SK-N-SH (cell line): ENCODE measurements around the gene TBC1D8. TPM values are rescaled to one million over a fixed set of nuclear protein-coding genes. Genes with fewer than 3 reads are reported as not detected.

Experiments
- CTCF ChIA-PET: fragments of 300-600, 350-600 bp; formaldehyde crosslinking; extraction: SDS; loops from one replicate; lab custom pipeline; 2021; lab: Yijun Ruan, JAX
- POLR2A ChIA-PET: fragments of 350-600 bp; sonication (Branson Sonifier 250); formaldehyde crosslinking; extraction: SDS; loops from one replicate; lab custom pipeline; 2020; ENCODE audit warnings: antibody characterized with exemption, inconsistent platforms; lab: Yijun Ruan, JAX
- DNase-seq: peaks from one replicate; pipeline ENCODE4 v3.0.0; 2012
- H2AFZ ChIP-seq: fragments of 200-600 bp; sonication (generic); 2 replicates; pipeline ENCODE4 v1.8.1; 2016; ENCODE audit warnings: antibody characterized with exemption, mild to moderate bottlenecking, low read depth
- H3F3A ChIP-seq: fragments of 200-600 bp; sonication (generic); replicated peaks from 2 replicates; pipeline ENCODE3; 2016; ENCODE audit warnings: antibody characterized with exemption, mild to moderate bottlenecking; ENCODE audit not compliant: insufficient read depth
- H3K27ac ChIP-seq, 2 experiments: fragments of 200-500 bp in 1 of 2; fragments of 200-600 bp in 1 of 2; sonication (Bioruptor generic) in 1 of 2; sonication (generic), shearing (Covaris generic) in 1 of 2; 2 replicates each; pipeline versions ENCODE4 v1.5.1 to v1.6.1; 2014 to 2016; ENCODE audit warnings: low read depth in 2 of 2, inconsistent platforms in 1 of 2, low read length in 1 of 2, mild to moderate bottlenecking in 1 of 2, mixed read lengths in 1 of 2
- H3K27me3 ChIP-seq: fragments of 200-600 bp; sonication (generic), shearing (Covaris generic); 2 replicates; pipeline ENCODE4 v1.6.1; 2016; ENCODE audit warnings: mixed run types; ENCODE audit not compliant: insufficient read depth
- H3K36me3 ChIP-seq, 2 experiments: fragments of 200-500 bp in 1 of 2; fragments of 200-600 bp in 1 of 2; sonication (Bioruptor generic) in 1 of 2; sonication (generic) in 1 of 2; replicated peaks in 1 of 2; 2 replicates each; pipeline versions ENCODE3 to v1.5.1; 2014 to 2016; ENCODE audit warnings: low read length in 1 of 2, mild to moderate bottlenecking in 1 of 2; ENCODE audit not compliant: insufficient read depth in 2 of 2, control insufficient read depth in 1 of 2
- H3K4me1 ChIP-seq, 2 experiments: fragments of 200-500 bp in 1 of 2; fragments of 200-600 bp in 1 of 2; sonication (Bioruptor generic) in 1 of 2; sonication (generic), shearing (Covaris generic) in 1 of 2; 2 replicates each; pipeline versions ENCODE4 v1.5.1 to v1.6.1; 2014 to 2016; ENCODE audit warnings: low read depth in 1 of 2, low read length in 1 of 2, mixed run types in 1 of 2; ENCODE audit not compliant: insufficient read depth in 2 of 2, control insufficient read depth in 1 of 2
- H3K4me2 ChIP-seq: fragments of 200-600 bp; sonication (generic), shearing (Covaris generic); 2 replicates; pipeline ENCODE4 v1.6.1; 2017; ENCODE audit warnings: mixed run types
- H3K4me3 ChIP-seq, 2 experiments: fragments of 200-500 bp in 1 of 2; fragments of 200-600 bp in 1 of 2; sonication (Bioruptor generic) in 1 of 2; sonication (generic), shearing (Covaris generic) in 1 of 2; 2 replicates each; pipeline versions ENCODE4 v1.5.1 to v1.8.1; 2014 to 2016; ENCODE audit warnings: low read depth in 2 of 2, inconsistent platforms in 1 of 2, low read length in 1 of 2, mild to moderate bottlenecking in 1 of 2, mixed read lengths in 1 of 2, moderate library complexity in 1 of 2
- H3K79me2 ChIP-seq: fragments of 200-600 bp; sonication (generic); 2 replicates; pipeline ENCODE4 v1.8.1; 2017; ENCODE audit warnings: mild to moderate bottlenecking; ENCODE audit not compliant: insufficient read depth
- H3K9ac ChIP-seq: fragments of 200-600 bp; sonication (generic); 2 replicates; pipeline ENCODE4 v1.6.1; 2017; ENCODE audit warnings: mixed run types
- H3K9me2 ChIP-seq: fragments of 200-600 bp; sonication (generic); 2 replicates; pipeline ENCODE4 v1.6.1; 2017; ENCODE audit warnings: mixed run types
- H3K9me3 ChIP-seq: fragments of 200-600 bp; sonication (generic); 2 replicates; pipeline ENCODE4 v1.6.1; 2017; ENCODE audit warnings: mixed run types, mild to moderate bottlenecking, moderate library complexity
- H4K20me1 ChIP-seq: fragments of 200-600 bp; sonication (generic); 2 replicates; pipeline ENCODE4 v1.6.1; 2017; ENCODE audit warnings: mild to moderate bottlenecking, mixed run types; ENCODE audit not compliant: insufficient read depth
- ELF1 ChIP-seq: IDR thresholded peaks from 2 replicates; pipeline ENCODE4 v1.4.0; 2012
- EZH2phosphoT487 ChIP-seq: fragments of 200-600 bp; sonication (generic); IDR thresholded peaks from 2 replicates; pipeline ENCODE4 v1.6.1; 2017; ENCODE audit warnings: low read depth, mixed run types, mild to moderate bottlenecking, antibody characterized with exemption, moderate library complexity, borderline replicate concordance
- FOSL2 ChIP-seq: IDR thresholded peaks from 2 replicates; pipeline ENCODE4 v1.4.0; 2012; ENCODE audit warnings: low read depth, mild to moderate bottlenecking, moderate library complexity, borderline replicate concordance
- FOXJ3 ChIP-seq: sonication (generic); formaldehyde crosslinking; IDR thresholded peaks from 2 replicates; pipeline ENCODE4 v1.5.1; 2020; ENCODE audit warnings: mild to moderate bottlenecking, missing genetic modification reagents
- FOXM1 ChIP-seq: IDR thresholded peaks from 2 replicates; pipeline ENCODE4 v1.4.0; 2012; ENCODE audit warnings: low read depth, mild to moderate bottlenecking
- GABPA ChIP-seq: IDR thresholded peaks from 2 replicates; pipeline ENCODE4 v1.4.0; 2012; ENCODE audit warnings: low read depth, mild to moderate bottlenecking
- GATA2 ChIP-seq: sonication (generic); formaldehyde crosslinking; IDR thresholded peaks from 2 replicates; pipeline ENCODE4 v1.5.0; 2020; ENCODE audit warnings: mild to moderate bottlenecking, missing genetic modification reagents
- JUND ChIP-seq: IDR thresholded peaks from 2 replicates; pipeline ENCODE4 v1.4.0; 2012
- MEF2A ChIP-seq: IDR thresholded peaks from 2 replicates; pipeline ENCODE4 v1.4.0; 2012; ENCODE audit warnings: low read depth, borderline replicate concordance
- MXI1 ChIP-seq: IDR thresholded peaks from 2 replicates; pipeline ENCODE4 v1.6.1; 2012; ENCODE audit warnings: mild to moderate bottlenecking, low read depth, low read length, improper control_type of control experiment
- NFIC ChIP-seq: IDR thresholded peaks from 2 replicates; pipeline ENCODE4 v1.4.0; 2012; ENCODE audit warnings: borderline replicate concordance
- NRF1 ChIP-seq: IDR thresholded peaks from 2 replicates; pipeline ENCODE4 v1.6.1; 2012; ENCODE audit warnings: low read depth, mild to moderate bottlenecking, low read length
- RAD21 ChIP-seq: IDR thresholded peaks from 2 replicates; pipeline ENCODE4 v1.6.1; 2012; ENCODE audit warnings: mild to moderate bottlenecking, low read length
- RCOR1 ChIP-seq: fragments of 150-350 bp; IDR thresholded peaks from 2 replicates; pipeline ENCODE4 v1.6.1; 2017; ENCODE audit warnings: antibody characterized with exemption, low read length
- RFX5 ChIP-seq: IDR thresholded peaks from 2 replicates; pipeline ENCODE4 v1.6.1; 2012; ENCODE audit warnings: mild to moderate bottlenecking, improper control_type of control experiment, low read length
- RXRA ChIP-seq: IDR thresholded peaks from 2 replicates; pipeline ENCODE4 v1.4.0; 2012; ENCODE audit warnings: low read depth, mild to moderate bottlenecking, borderline replicate concordance
- SIN3A ChIP-seq: IDR thresholded peaks from 2 replicates; pipeline ENCODE4 v1.6.1; 2012; ENCODE audit warnings: low read depth, mild to moderate bottlenecking, low read length, moderate library complexity, borderline replicate concordance
- SMC3 ChIP-seq: IDR thresholded peaks from 2 replicates; pipeline ENCODE4 v1.6.1; 2012; ENCODE audit warnings: low read depth, low read length, improper control_type of control experiment
- TAF1 ChIP-seq: IDR thresholded peaks from 2 replicates; pipeline ENCODE4 v1.6.1; 2012; ENCODE audit warnings: low read depth, mild to moderate bottlenecking, low read length, moderate library complexity, borderline replicate concordance
- TCF12 ChIP-seq: IDR thresholded peaks from 2 replicates; pipeline ENCODE4 v1.4.0; 2012
- TEAD4 ChIP-seq: IDR thresholded peaks from 2 replicates; pipeline ENCODE4 v1.4.0; 2012; ENCODE audit warnings: mild to moderate bottlenecking, borderline replicate concordance; ENCODE audit not compliant: insufficient read depth
- WGBS: methylation state at CpG from one replicate; pipeline ENCODE4 v1.1.6; 2017; ENCODE audit warnings: low lambda C conversion rate; 5-methylcytosine and 5-hydroxymethylcytosine counted together
- polyA plus RNA-seq, 3 experiments: library from polyadenylated mRNA; depleted of rRNA; stranded (reverse); fragments of >200 nt; gene quantifications; 2 replicates each; pipeline ENCODE4 v1.2.3, GENCODE V29; 2012
- TF ChIP-seq, protein P1 (sequence below): IDR thresholded peaks from 2 replicates; pipeline ENCODE4 v1.4.0; 2012; ENCODE audit warnings: low read depth
- TF ChIP-seq, protein P2 (sequence below): IDR thresholded peaks from 2 replicates; pipeline ENCODE4; 2012
- TF ChIP-seq, protein P3 (sequence below): fragments of 200-600 bp; sonication (generic); IDR thresholded peaks from 2 replicates; pipeline ENCODE4 v1.6.1; 2017; ENCODE audit warnings: antibody characterized with exemption, mild to moderate bottlenecking, moderate library complexity
- TF ChIP-seq, protein P4 (sequence below): IDR thresholded peaks from 2 replicates; pipeline ENCODE4 v1.4.0; 2012; ENCODE audit warnings: low read depth, borderline replicate concordance

The TBC1D8 gene
- polyA plus RNA-seq, 1 of the 3 experiments (the other 2 are of a cell fraction): 5.3 TPM

DNA sequence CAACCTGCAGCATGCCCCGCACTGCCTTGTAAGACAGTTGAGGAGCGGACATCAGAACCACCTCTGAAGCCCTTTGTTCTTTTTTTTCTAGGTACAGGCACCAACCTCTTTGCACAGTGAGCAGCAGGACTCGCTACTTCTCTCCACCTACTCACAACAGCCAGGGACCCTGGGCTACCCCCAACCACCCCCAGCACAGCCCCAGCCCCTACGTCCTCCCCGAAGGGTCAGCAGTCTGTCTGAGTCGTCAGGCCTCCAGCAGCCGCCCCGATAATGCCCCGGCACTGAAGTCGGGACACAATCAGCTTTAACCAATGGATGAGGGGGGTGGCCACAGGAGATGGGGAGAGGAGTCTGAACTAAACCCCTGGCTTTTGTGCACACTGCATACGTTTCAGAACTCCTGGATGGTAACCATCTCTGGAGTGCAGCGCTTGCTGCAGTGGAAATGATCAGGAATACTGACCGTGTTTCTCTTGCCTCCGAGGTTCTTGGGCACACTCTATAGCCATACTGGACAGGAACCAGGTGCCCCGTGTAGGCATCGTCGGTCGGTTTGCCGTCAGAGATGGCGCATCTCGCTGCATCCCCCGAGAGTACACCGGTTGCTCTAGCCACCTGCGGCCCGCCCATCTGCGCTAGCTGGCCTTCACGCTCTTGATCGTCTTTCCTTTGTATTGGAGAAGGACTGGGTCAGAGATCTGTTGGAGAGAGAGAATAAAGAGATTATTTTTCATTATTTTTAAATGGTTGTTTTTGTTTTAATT lies 155.7 kb downstream of the TBC1D8 start:
- no peaks in the 10 kb centered on the region for H4K20me1 ChIP-seq

DNA sequence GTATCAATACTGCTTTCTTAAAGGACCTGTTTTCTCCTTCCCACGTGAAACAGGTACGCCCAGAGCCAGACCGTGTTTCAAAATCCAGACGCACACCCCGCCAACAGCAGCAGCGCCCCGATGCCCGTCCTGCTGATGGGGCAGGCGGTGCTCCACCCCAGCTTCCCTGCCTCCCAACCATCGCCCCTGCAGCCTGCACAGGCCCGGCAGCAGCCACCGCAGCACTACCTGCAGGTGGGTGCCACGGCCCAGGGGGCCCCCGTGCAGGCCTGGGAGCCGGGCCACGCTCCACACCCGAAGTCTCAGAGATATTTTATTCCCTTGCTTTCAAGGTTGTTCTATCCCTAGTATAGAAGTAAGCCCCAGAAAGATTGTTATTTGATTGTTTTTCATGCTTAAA lies 157.9 kb downstream of the TBC1D8 start:
- no peaks in the 10 kb centered on the region for H3K9me2 ChIP-seq
- peaks cover 0 to 2% of the 10 kb centered on the region in 2 experiments; a peak in 1 of 4 replicates for H3K4me1 ChIP-seq
- POLR2A ChIA-PET: no interaction called here
- H3K27me3 ChIP-seq: no peaks in the 10 kb centered on the region
- H3K4me3 ChIP-seq: no peak overlapping the region
- 95% methylated on average over 8 of the region's 17 CpGs for WGBS
- H3K27ac ChIP-seq: no peak overlapping the region
- H3K9me3 ChIP-seq: no peaks in the 10 kb centered on the region
- H2AFZ ChIP-seq: no peak overlapping the region
- no peak for DNase-seq
- H3K4me2 ChIP-seq: no peak overlapping the region
- TF ChIP-seq MXI1 (no peak), JUND (no peak), TAF1 (no peak), NRF1 (no peak), EZH2phosphoT487 (no peak), TCF12 (no peak), FOXM1 (no peak), RXRA (no peak), SMC3 (no peak), FOSL2 (no peak), MEF2A (no peak), SIN3A (no peak), ELF1 (no peak), RAD21 (no peak), GABPA (no peak)
- TF ChIP-seq, protein P1, sequence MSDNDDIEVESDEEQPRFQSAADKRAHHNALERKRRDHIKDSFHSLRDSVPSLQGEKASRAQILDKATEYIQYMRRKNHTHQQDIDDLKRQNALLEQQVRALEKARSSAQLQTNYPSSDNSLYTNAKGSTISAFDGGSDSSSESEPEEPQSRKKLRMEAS: no peak
- TF ChIP-seq, protein P2, sequence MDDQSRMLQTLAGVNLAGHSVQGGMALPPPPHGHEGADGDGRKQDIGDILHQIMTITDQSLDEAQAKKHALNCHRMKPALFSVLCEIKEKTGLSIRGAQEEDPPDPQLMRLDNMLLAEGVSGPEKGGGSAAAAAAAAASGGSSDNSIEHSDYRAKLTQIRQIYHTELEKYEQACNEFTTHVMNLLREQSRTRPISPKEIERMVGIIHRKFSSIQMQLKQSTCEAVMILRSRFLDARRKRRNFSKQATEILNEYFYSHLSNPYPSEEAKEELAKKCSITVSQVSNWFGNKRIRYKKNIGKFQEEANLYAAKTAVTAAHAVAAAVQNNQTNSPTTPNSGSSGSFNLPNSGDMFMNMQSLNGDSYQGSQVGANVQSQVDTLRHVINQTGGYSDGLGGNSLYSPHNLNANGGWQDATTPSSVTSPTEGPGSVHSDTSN: no peak
- H3K36me3 ChIP-seq: peaks cover 8 to 57% of the 10 kb centered on the region in 2 experiments
- no peaks in the 10 kb centered on the region for H3K79me2 ChIP-seq
- H4K20me1 ChIP-seq: no peaks in the 10 kb centered on the region
- CTCF ChIA-PET: interaction anchor here (1.0 to 1.5 kb wide), 2 partner anchors 8 to 160 kb away, joined by 3 to 5 read pairs; no protein-coding TSS in a partner anchor
- no peak overlapping the region for H3K9ac ChIP-seq
- H3F3A ChIP-seq: peaks cover 9% of the 10 kb centered on the region

More for the DNA sequence above, 155.7 kb downstream of the TBC1D8 start:
- TF ChIP-seq MEF2A (no peak), TAF1 (no peak), FOXJ3 (CRISPR knock-in tag) (no peak), SMC3 (no peak), FOSL2 (no peak), TEAD4 (no peak), FOXM1 (no peak), RFX5 (no peak), RCOR1 (no peak), NRF1 (no peak), NFIC (no peak), TCF12 (no peak), GATA2 (no peak), RXRA (no peak)
- TF ChIP-seq, protein P3, sequence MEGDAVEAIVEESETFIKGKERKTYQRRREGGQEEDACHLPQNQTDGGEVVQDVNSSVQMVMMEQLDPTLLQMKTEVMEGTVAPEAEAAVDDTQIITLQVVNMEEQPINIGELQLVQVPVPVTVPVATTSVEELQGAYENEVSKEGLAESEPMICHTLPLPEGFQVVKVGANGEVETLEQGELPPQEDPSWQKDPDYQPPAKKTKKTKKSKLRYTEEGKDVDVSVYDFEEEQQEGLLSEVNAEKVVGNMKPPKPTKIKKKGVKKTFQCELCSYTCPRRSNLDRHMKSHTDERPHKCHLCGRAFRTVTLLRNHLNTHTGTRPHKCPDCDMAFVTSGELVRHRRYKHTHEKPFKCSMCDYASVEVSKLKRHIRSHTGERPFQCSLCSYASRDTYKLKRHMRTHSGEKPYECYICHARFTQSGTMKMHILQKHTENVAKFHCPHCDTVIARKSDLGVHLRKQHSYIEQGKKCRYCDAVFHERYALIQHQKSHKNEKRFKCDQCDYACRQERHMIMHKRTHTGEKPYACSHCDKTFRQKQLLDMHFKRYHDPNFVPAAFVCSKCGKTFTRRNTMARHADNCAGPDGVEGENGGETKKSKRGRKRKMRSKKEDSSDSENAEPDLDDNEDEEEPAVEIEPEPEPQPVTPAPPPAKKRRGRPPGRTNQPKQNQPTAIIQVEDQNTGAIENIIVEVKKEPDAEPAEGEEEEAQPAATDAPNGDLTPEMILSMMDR: no peak
- TF ChIP-seq, protein P4, sequence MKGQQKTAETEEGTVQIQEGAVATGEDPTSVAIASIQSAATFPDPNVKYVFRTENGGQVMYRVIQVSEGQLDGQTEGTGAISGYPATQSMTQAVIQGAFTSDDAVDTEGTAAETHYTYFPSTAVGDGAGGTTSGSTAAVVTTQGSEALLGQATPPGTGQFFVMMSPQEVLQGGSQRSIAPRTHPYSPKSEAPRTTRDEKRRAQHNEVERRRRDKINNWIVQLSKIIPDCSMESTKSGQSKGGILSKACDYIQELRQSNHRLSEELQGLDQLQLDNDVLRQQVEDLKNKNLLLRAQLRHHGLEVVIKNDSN: no peak
- peaks cover 0 to 2% of the 10 kb centered on the region in 2 experiments; a peak in 1 of 4 replicates for H3K4me1 ChIP-seq
- H3K27ac ChIP-seq: no peak overlapping the region
- H3K4me2 ChIP-seq: no peak overlapping the region
- H3K9me2 ChIP-seq: no peaks in the 10 kb centered on the region
- POLR2A ChIA-PET: interaction anchor here (0.6 kb wide), 1 partner anchor 432 kb away, joined by 3 read pairs; no protein-coding TSS in a partner anchor
- no peaks in the 10 kb centered on the region for H3K27me3 ChIP-seq
- H3K36me3 ChIP-seq: peaks cover 8 to 46% of the 10 kb centered on the region in 2 experiments
- no peaks in the 10 kb centered on the region for H3K9me3 ChIP-seq
- no peaks in the 10 kb centered on the region for H3K79me2 ChIP-seq
- CTCF ChIA-PET: interaction anchor here (0.9 to 1.4 kb wide), 2 partner anchors 10 to 11 kb away, joined by 3 to 4 read pairs; no protein-coding TSS in a partner anchor
- WGBS: 98% methylated on average over 28 of the region's 28 CpGs
- H3K9ac ChIP-seq: no peak overlapping the region
- no peak overlapping the region for H2AFZ ChIP-seq
- H3F3A ChIP-seq: peaks cover 11% of the 10 kb centered on the region
- H3K4me3 ChIP-seq: no peak overlapping the region
- DNase-seq: no peak
